CD4-positive, alpha-beta T cell (primary cell): ENCODE measurements around the gene MYO7B. TPM values are rescaled to one million over a fixed set of nuclear protein-coding genes. Genes with fewer than 3 reads are reported as not detected.

Source experiments
- ATAC-seq: fragments of 200-7000 bp; cut with Tn5 transposase; one replicate; pipeline ENCODE4 v1.10.0; 2022; ENCODE audit warnings: mild to moderate bottlenecking; ENCODE audit not compliant: poor library complexity
- CTCF ChIA-PET: fragments of 350-600 bp; sonication (Branson Sonifier 250); formaldehyde crosslinking; loops from one replicate; lab custom pipeline; 2021; ENCODE audit warnings: antibody characterized with exemption, inconsistent platforms; lab: Charles Lee
- POLR2A ChIA-PET: fragments of 350-600 bp; sonication (Branson Sonifier 250); formaldehyde crosslinking; loops from one replicate; lab custom pipeline; 2021; ENCODE audit warnings: antibody characterized with exemption, inconsistent platforms; lab: Charles Lee
- DNase-seq, 14 experiments: peaks; one replicate each; pipeline ENCODE4 v3.0.0-alpha.2; 2013 to 2020; ENCODE audit warnings: mixed read lengths in 2 of 14
- H3K27ac ChIP-seq, 2 donors: one replicate each; pipeline versions ENCODE4 v1.5.1 to v1.7.0; 2013; ENCODE audit warnings: low read length in 2 of 2, low read depth in 1 of 2, mild to moderate bottlenecking in 1 of 2
- H3K27me3 ChIP-seq, 2 experiments: 1 replicate in 1 of 2; 2 replicates in 1 of 2; pipeline versions ENCODE4 v1.6.1 to v1.7.0; 2013; ENCODE audit warnings: low read length in 2 of 2, control low read depth in 1 of 2, mild to moderate bottlenecking in 1 of 2, moderate library complexity in 1 of 2; ENCODE audit not compliant: insufficient read depth in 2 of 2, control insufficient read depth in 1 of 2
- H3K36me3 ChIP-seq: one replicate; pipeline ENCODE4 v1.6.1; 2013; ENCODE audit warnings: low read length, control low read depth; ENCODE audit not compliant: insufficient read depth
- H3K4me1 ChIP-seq: one replicate; pipeline ENCODE4 v1.6.1; 2013; ENCODE audit warnings: low read length, control low read depth; ENCODE audit not compliant: insufficient read depth
- H3K4me3 ChIP-seq: one replicate; pipeline ENCODE4 v1.5.1; 2013; ENCODE audit warnings: mild to moderate bottlenecking, low read length, moderate library complexity
- H3K9me3 ChIP-seq, 2 experiments: 1 replicate in 1 of 2; 2 replicates in 1 of 2; pipeline versions ENCODE4 v1.6.1 to v1.7.0; 2013; ENCODE audit warnings: low read length in 2 of 2, mild to moderate bottlenecking in 2 of 2, control low read depth in 1 of 2, moderate library complexity in 1 of 2; ENCODE audit not compliant: control insufficient read depth in 1 of 2, insufficient read depth in 1 of 2
- H3K27ac Mint-ChIP-seq: one replicate; pipeline ENCODE4 v1.8.0; 2020; ENCODE audit warnings: mixed read lengths
- H3K27me3 Mint-ChIP-seq: one replicate; pipeline ENCODE4 v1.8.0; 2021; ENCODE audit warnings: mixed read lengths
- H3K36me3 Mint-ChIP-seq: one replicate; pipeline ENCODE4 v1.8.0; 2021; ENCODE audit warnings: low read depth, mixed read lengths
- H3K4me1 Mint-ChIP-seq: one replicate; pipeline ENCODE4 v1.8.0; 2021; ENCODE audit warnings: low read depth, mixed read lengths
- H3K4me3 Mint-ChIP-seq: one replicate; pipeline ENCODE4 v1.8.0; 2020; ENCODE audit warnings: mild to moderate bottlenecking, mixed read lengths
- H3K9me3 Mint-ChIP-seq: one replicate; pipeline ENCODE4 v1.8.0; 2020; ENCODE audit warnings: mixed read lengths
- CTCF ChIP-seq: fragments of 200-600 bp; IDR thresholded peaks from one replicate; pipeline ENCODE4 v1.8.0; 2022; ENCODE audit warnings: antibody characterized with exemption, mild to moderate bottlenecking
- intact Hi-C, 2 experiments: fragments of 100-400 bp; cut with DNase I in 1 of 2; cut with micrococcal nuclease in 1 of 2; formaldehyde crosslinking; loops; one replicate each; pipeline versions ENCODE4 v1.15.1 to v1.9.0; 2023 to 2025; cut with DNase I, micrococcal nuclease
- total RNA-seq, 174 experiments: library from RNA in 2 of 174; stranded (reverse) in 2 of 174; gene quantifications; one replicate each; pipeline ENCODE4 v1.2.3 and lab custom pipeline; 2021 to 2026

The MYO7B gene
- total RNA-seq, 2 experiments from 2014 or later: 0.05 to 0.14 TPM

- Mint-ChIP-seq H3K9me3 (no peaks in the 10 kb centered on the region), H3K36me3 (no peaks in the 10 kb centered on the region), H3K4me1 (peaks cover 7% of the 10 kb centered on the region), H3K27ac (no peak overlapping the region), H3K27me3 (no peaks in the 10 kb centered on the region), H3K4me3 (no peak overlapping the region)
- H3K36me3 ChIP-seq: no peaks in the 10 kb centered on the region
- no peaks in the 10 kb centered on the region for H3K4me1 ChIP-seq
- no peaks in the 10 kb centered on the region for H3K9me3 ChIP-seq
- DNase-seq (no peak), ATAC-seq (no peak)
- intact Hi-C loops: no loop called here
- H3K27ac ChIP-seq: no peak overlapping the region
- no peak overlapping the region for H3K4me3 ChIP-seq
- ChIA-PET POLR2A (interaction anchor here (1.1 kb wide), 1 partner anchor 15 kb away, joined by 3 read pairs; no protein-coding TSS in a partner anchor), CTCF (no interaction called here)
- H3K27me3 ChIP-seq: no peaks in the 10 kb centered on the region
- no peak for TF ChIP-seq CTCF
Observed at GRCh38 chr2:127597046-127597983, 61.8 kb downstream of the MYO7B start.

- no peaks in the 10 kb centered on the region for H3K4me1 ChIP-seq
- no peaks in the 10 kb centered on the region for H3K27me3 Mint-ChIP-seq
- CTCF ChIA-PET: no interaction called here
- no peak overlapping the region for H3K27ac ChIP-seq
- H3K9me3 Mint-ChIP-seq: no peaks in the 10 kb centered on the region
- no peak overlapping the region for H3K4me3 ChIP-seq
- no peak overlapping the region for H3K4me3 Mint-ChIP-seq
- no peak for TF ChIP-seq CTCF
- H3K9me3 ChIP-seq: no peaks in the 10 kb centered on the region
- intact Hi-C loops: no loop called here
- no peaks in the 10 kb centered on the region for H3K36me3 ChIP-seq
- peaks cover 7% of the 10 kb centered on the region for H3K4me1 Mint-ChIP-seq
- POLR2A ChIA-PET: interaction anchor here (1.1 kb wide), 1 partner anchor 14 kb away, joined by 3 read pairs; no protein-coding TSS in a partner anchor
- H3K27me3 ChIP-seq: no peaks in the 10 kb centered on the region
- no peak overlapping the region for H3K27ac Mint-ChIP-seq
- ATAC-seq: no peak
- no peak for DNase-seq
- no peaks in the 10 kb centered on the region for H3K36me3 Mint-ChIP-seq
Observed at GRCh38 chr2:127597984-127598380, 62.5 kb downstream of the MYO7B start.

DNA sequence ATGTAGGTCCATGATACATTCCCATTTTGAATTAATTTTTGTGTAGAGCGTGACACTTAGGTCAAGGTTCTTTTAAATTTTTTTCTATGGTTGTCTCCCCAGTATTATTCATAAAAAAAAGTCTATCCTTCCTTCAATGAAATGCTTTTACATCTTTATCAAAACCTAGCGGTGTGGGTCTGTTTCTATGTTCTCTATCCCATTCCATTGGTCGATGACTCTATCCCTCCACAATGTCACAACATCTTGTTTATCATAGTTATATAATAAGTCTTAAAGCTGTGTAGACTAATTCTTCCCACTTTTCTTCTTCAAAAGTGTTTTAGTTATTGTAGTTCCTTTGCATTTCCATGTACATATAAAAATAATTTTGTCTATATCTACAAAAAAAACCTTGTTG lies 63.2 kb downstream of the MYO7B start:
- DNase-seq: no peak
- Histone ChIP-seq H3K27me3 (no peaks in the 10 kb centered on the region), H3K4me1 (no peaks in the 10 kb centered on the region), H3K4me3 (no peak overlapping the region), H3K36me3 (no peaks in the 10 kb centered on the region), H3K27ac (no peak overlapping the region), H3K9me3 (no peaks in the 10 kb centered on the region)
- intact Hi-C loops: no loop called here
- H3K27ac Mint-ChIP-seq: no peak overlapping the region
- no peaks in the 10 kb centered on the region for H3K27me3 Mint-ChIP-seq
- H3K4me1 Mint-ChIP-seq: peaks cover 7% of the 10 kb centered on the region
- no peak overlapping the region for H3K4me3 Mint-ChIP-seq
- ChIA-PET POLR2A (no interaction called here), CTCF (no interaction called here)
- no peaks in the 10 kb centered on the region for H3K9me3 Mint-ChIP-seq
- no peaks in the 10 kb centered on the region for H3K36me3 Mint-ChIP-seq
- no peak for ATAC-seq
- TF ChIP-seq CTCF: no peak
